T47D (cell line): ENCODE data around the gene MAPK6.

Source experiments
- DNase-seq, 2 experiments: peaks; one replicate each; pipeline versions ENCODE4 v3.0.0 to v3.0.0-alpha.2; 2011 to 2012; ENCODE audit warnings: low read depth in 1 of 2, low spot score in 1 of 2
- JUND ChIP-seq: IDR thresholded peaks from 2 replicates; pipeline ENCODE4 v1.6.1; 2012; ENCODE audit warnings: low read depth
- in situ Hi-C: cut with HindIII; loops from 2 replicates; pipeline ENCODE4 v1.10.0; 2016; ENCODE audit warnings: low sequenced_read_pairs, low pct_unique_long_range_greater_than_20kb

MAPK6 gene

GRCh38 chr15:52016316-52016715 is 2.7 kb upstream of the MAPK6 start:
- DNase-seq: no peak
- in situ Hi-C loops: no loop called here
- TF ChIP-seq JUND: no peak

GRCh38 chr15:52018244-52018643 is 775 bp upstream of the MAPK6 start:
- no peak for DNase-seq
- in situ Hi-C loops: no loop called here
- TF ChIP-seq JUND: no peak

DNA sequence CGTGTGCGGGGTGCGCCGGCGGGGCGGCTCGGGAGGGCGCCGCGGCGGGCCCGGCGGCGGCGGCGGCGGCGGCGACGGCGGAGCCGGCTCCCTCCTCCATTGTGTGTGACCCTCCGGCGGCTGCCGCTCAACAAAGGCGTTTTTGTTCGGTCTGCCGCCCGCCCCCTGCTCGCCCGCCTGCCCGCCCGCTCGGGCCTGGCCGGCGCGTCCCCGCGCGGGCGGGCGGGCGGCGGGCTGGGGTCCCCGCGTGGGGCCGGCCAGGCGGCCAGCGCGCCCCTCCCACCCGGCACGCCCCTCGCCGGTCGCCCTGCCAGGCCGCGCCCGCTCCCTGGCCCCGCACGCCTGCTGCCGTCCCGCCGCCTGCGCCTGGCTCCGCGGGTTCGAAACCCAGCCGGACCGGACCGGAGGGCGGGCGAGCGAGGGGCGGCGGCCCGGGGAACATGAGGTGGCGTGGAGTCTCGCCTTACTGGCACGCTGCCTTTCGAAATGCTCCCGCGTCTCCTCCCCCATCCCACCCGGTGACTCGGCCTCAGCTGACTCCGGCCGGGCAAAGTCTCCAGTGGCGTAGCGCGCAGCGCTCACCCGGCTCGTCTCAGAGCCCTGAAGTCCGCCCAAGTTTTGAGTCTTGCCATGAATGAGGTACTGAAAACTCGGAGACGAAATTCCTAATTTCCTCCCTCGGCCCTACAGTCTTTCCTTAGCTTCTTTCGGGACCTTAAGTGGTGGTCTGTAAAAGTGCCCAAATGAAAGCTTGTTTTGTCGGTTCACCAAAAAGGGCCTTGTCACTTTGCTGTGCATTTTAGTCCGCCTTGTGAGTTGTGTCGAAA is 588 bp downstream of the MAPK6 start:
- TF ChIP-seq JUND: no peak
- DNase-seq: peak; percentile 83 to 90
- in situ Hi-C loops: no loop called here

GRCh38 chr15:52020221-52021085 is 1.4 kb downstream of the MAPK6 start:
- no peak for TF ChIP-seq JUND
- in situ Hi-C loops: no loop called here
- DNase-seq: no peak

DNA sequence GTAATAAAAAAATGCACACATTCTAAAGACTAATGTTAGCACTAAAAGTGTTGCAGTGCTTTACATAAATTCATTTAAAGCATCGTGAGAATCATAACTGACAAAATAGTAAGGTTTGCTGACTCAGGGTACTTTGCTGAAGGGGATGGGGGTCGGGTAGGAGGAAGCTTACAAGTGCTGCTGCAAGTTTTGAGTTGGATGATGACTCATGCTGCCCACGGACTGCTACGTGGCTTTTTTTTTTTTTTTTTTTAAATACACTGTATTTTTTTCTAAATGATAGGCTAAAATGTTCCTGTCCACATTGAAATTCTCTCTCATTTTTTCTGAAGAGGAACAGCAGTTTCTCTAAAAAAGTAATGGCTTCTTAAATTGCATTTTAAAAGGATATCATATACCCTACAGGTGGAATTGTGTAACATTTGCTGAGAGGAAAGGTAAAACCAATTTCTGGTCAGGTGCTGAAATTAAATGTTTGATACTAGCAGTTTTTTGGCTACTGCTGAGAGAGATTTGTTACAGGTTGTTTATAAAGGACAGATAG is 2.2 kb downstream of the MAPK6 start:
- DNase-seq: peak in 1 of 2 experiments; percentile 45
- in situ Hi-C loops: no loop called here

DNA sequence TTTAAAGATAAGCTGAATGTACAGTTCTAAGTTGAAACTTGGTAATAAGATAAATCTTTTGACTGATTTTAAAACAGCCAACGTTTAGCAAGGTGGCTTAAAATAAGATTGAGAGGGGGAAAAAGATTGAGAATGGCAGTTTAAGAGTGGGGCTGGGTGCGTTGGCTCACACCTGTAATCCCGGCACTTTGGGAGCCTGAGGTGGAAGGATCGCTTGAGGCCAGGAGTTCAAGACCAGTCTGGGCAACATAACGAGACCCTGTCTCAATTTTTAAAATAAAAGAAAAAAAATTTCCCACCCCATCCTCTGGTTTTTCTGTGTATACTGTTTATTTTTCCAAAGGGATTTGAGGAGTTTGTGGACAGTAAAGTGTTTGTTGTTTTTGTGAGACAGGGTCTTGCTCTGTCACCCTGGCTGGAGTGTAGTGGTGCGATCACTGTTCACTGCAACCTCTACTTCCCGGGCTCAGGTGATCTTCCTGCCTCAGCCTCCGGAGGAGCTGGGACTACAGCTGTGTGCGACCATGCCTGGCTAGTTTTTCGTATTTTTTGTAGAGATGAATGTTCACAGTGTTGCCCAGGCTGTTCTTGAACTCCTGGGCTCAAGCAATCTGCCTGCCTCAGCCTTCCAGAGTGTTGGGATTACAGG is 3.0 kb downstream of the MAPK6 start:
- no peak for DNase-seq
- TF ChIP-seq JUND: no peak
- in situ Hi-C loops: no loop called here

More for the DNA sequence above, 2.2 kb downstream of the MAPK6 start:
- no peak for TF ChIP-seq JUND

DNA sequence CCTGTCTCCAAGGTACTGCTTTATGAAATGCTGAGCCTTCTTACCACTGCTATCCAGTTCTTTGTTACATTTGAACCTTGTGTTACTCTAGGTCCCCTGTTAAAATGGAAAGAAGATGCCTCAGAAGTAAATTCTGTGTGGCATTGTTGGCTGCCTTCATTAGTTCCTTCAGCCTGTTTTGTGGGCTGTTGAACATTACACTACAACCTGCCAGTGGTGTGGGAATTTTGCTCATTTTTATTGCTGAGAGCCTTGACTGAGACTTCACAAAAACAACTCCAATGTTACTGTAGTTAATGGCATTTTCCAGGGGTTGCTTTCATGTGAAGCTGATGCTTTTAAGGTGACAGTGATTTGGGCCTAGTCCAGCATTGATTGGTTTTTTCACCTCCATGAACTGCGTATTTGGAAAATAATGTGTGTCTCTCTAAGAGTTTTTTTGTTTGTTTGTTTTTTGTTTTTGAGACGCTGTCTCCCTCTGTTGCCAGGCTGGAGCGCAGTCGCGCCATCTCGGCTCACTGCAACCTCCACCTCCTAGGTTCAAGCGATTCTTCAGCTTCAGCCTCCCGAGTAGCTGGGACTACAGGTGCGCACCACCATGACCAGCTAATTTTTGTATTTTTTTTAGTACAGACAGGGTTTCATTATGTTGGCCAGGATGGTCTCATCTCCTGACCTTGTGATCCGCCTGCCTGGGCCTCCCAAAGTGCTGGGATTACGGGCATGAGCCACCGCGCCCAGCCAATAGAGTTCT is 4.3 kb downstream of the MAPK6 start:
- TF ChIP-seq JUND: no peak
- in situ Hi-C loops: no loop called here
- DNase-seq: no peak

DNA sequence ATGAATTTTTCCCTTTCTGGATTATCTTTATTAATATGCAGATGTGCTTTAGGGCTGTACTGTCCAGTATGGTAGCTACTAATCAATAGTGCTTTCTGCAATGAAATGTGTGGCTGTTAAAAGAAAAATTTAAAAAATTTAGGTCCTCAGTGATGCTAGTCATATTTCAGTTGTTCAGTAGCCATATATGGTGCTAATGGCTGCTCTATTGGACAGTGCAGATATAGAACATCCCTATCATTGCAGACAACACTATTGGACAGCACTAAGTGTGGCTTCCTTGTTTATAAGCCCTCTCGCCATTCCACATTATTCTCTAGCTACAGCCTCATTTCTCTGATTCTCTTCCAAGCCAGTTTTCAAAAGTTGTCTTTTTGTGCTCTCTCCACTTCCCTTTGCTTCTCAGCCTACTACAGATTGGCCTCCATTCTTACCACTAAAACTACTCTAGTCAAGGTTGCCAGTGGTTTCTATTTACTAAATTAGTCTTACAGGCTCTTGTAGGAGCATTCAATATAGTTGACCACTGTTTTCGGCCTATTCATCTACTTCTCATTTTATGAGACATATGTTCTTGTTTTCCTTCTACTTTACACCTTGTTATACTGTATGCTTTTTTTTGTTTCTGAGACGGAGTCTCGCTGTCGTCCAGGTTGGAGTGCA is 9.5 kb downstream of the MAPK6 start:
- in situ Hi-C loops: no loop called here
- no peak for TF ChIP-seq JUND
- no peak for DNase-seq

GRCh38 chr15:52030010-52030409 is 11.0 kb downstream of the MAPK6 start:
- in situ Hi-C loops: no loop called here
- TF ChIP-seq JUND: no peak

DNA sequence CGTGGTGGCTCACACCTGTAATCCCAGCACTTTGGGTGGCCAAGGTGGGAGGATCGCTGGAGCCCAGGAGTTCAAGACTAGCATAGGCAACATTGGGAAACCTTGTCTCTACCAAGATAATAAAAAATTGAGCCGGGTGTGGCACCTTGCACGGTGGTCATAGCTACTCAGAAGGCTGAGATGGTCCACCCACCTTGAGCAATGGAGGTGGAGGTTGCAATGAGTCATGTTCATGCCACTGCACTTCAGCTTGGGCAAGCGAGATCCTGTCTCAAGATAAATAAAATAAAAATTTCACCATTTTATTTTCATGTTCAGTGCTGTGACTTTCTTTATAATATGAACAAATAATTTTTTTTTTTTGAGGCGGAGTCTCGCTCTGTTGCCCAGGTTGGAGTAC is 12.5 kb downstream of the MAPK6 start:
- DNase-seq: no peak
- no peak for TF ChIP-seq JUND
- in situ Hi-C loops: no loop called here

More at GRCh38 chr15:52030010-52030409, 11.0 kb downstream of the MAPK6 start:
- DNase-seq: no peak

DNA sequence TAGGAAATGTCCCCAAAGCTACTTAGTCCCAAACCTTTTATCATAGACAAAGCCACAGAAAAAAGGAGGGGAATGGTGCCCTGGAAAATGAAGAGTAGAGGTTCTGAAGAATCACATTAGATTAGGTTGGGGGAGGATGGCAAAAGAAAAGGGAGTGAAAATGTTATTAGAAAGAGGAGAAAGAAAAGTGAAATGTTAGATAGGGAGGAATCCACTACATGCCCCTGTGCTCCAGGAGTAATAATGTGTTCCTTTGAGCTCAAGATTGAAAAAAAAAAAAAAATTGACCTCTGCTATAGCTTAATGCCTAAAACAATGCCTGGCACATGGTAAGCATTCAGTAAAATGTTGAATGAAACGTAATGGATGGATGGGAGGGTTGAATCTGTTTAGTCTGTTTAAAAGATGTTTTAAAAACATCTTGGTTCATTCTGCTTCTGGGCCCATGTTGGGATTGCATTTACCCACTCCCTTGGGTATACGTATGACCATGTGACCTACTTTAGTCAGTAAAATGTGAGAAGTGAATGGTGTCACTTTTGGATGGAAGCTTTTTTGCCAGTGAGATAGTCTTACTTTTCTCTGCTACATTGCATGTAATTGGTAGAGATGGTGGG is 19.0 kb downstream of the MAPK6 start:
- no peak for TF ChIP-seq JUND
- DNase-seq: no peak
- in situ Hi-C loops: no loop called here
